ENCODE data around the gene SLC6A18. TPM values are rescaled to one million over a fixed set of nuclear protein-coding genes. Genes with fewer than 3 reads are reported as not detected.

SLC6A18 gene
- total and polyA plus RNA-seq, 7 donors: not detected

DNA sequence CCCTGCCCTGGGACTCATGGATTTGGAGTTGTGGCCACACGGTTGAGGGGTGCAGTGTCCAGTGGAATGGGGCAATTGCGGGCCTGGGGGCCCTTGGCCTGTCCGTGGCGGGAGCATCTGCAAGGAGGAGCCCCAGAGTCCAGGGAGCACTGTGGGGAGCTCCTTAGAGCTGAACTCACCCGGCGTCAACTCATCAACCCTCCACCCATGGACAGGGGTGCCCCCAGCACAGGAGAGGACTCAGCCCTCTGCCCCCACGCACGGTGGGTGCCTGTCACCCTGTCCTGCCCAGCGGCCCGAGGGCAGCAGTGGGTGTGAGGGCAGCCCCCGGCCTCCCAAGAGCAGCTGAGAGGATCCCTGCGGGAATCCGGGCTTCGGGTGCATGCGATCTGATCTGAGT, 550 bp upstream of the SLC6A18 start:
- ATAC-seq (no peak), DNase-seq (no peak)
- TF ChIP-seq, protein P1, sequence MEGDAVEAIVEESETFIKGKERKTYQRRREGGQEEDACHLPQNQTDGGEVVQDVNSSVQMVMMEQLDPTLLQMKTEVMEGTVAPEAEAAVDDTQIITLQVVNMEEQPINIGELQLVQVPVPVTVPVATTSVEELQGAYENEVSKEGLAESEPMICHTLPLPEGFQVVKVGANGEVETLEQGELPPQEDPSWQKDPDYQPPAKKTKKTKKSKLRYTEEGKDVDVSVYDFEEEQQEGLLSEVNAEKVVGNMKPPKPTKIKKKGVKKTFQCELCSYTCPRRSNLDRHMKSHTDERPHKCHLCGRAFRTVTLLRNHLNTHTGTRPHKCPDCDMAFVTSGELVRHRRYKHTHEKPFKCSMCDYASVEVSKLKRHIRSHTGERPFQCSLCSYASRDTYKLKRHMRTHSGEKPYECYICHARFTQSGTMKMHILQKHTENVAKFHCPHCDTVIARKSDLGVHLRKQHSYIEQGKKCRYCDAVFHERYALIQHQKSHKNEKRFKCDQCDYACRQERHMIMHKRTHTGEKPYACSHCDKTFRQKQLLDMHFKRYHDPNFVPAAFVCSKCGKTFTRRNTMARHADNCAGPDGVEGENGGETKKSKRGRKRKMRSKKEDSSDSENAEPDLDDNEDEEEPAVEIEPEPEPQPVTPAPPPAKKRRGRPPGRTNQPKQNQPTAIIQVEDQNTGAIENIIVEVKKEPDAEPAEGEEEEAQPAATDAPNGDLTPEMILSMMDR (IDR thresholded peaks at IDR 0.05): no peak
- Histone ChIP-seq H3K27ac (no peak overlapping the region), H3K4me1 (no peaks in the 10 kb centered on the region), H3K27me3 (ENCODE audit: insufficient read depth in 3 of 3, low read length in 2 of 3) (peaks cover 0 to 24% (median 6%) of the 10 kb centered on the region in 3 donors), H3K36me3 (ENCODE audit: insufficient read depth in 1 of 2, low read depth in 1 of 2) (no peaks in the 10 kb centered on the region), H3K9me3 (no peaks in the 10 kb centered on the region), H3K4me3 (no peak overlapping the region)
- intact Hi-C loops (cut with DNase I): no loop called here
- WGBS, 3 donors: 85 to 90% (median 86%) methylated on average over 13 to 15 of the region's 15 CpGs

DNA sequence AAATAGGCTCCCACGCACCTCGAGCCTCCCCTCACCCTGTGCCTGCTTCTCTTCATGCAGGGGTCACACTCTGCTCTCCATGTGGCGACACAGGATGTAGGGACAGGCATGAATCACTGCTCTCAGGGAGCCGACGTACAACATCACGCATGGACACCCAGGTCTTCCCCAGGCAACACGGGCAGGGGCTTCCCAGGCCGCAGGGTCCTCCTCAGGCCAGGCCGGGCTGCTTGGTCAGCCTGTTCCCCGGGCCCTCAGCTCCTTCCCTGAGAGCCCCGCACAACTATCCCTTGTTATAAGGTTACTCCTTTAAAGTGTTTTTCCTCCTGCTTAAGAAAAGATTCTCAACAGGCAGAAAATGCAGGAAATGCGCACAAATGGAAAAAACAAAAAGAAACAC, 1.1 kb downstream of the SLC6A18 start:
- no peak for ATAC-seq
- no peak for DNase-seq
- 79 to 88% (median 85%) methylated on average over 12 of the region's 12 CpGs for WGBS, 3 donors
- Histone ChIP-seq H3K4me1 (no peaks in the 10 kb centered on the region), H3K36me3 (ENCODE audit: insufficient read depth in 1 of 2, low read depth in 1 of 2) (no peaks in the 10 kb centered on the region), H3K27me3 (ENCODE audit: insufficient read depth in 3 of 3, low read length in 2 of 3) (peaks cover 0 to 14% (median 6%) of the 10 kb centered on the region in 3 donors), H3K27ac (no peak overlapping the region), H3K9me3 (no peaks in the 10 kb centered on the region), H3K4me3 (no peak overlapping the region)
- intact Hi-C loops (cut with DNase I): no loop called here
- TF ChIP-seq, protein P1 (IDR thresholded peaks at IDR 0.05): no peak

DNA sequence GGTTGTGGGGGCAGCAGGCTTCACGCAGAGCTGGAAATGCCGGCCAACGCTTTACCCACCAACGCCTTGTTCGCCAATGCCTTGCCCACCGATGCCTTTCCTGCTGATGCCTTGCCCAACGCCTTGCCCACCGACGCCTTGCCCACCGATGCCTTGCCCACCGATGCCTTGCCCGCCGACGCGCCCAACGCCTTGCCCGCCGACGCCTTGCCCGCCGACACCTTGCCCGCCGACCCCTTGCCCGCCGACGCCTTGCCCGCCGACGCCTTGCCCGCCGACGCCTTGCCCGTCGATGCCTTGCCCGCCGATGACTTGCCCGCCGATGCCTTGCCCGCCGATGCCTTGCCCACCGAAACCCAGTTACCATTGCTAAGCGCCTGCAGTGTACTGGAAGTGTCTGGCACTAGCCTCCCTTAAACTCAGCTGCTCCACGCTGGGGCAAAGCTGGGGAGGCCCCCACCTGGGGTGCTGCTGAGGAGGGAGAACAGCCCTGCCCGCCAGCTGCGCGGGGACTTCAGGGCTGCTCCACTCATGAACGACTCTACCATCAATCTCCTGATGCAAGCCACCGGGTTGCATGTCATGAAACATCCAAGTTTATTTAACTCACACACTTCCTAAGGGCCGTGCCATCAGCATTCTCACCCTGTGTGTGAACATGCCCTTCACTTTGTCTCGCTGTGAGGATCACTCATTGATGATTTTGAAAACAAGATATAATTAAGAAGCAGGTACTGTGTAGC, 1.8 kb downstream of the SLC6A18 start:
- Histone ChIP-seq H3K36me3 (ENCODE audit: insufficient read depth in 1 of 2, low read depth in 1 of 2) (no peaks in the 10 kb centered on the region), H3K9me3 (no peaks in the 10 kb centered on the region), H3K27me3 (ENCODE audit: insufficient read depth in 3 of 3, low read length in 2 of 3) (peaks cover 0 to 14% (median 7%) of the 10 kb centered on the region in 3 donors), H3K4me1 (no peaks in the 10 kb centered on the region), H3K4me3 (no peak overlapping the region), H3K27ac (no peak overlapping the region)
- no peak for DNase-seq
- 73 to 82% (median 78%) methylated on average over 35 to 50 of the region's 50 CpGs for WGBS, 3 donors
- no peak for ATAC-seq
- intact Hi-C loops (cut with DNase I): no loop called here
- TF ChIP-seq, protein P1 (IDR thresholded peaks at IDR 0.05): no peak

DNA sequence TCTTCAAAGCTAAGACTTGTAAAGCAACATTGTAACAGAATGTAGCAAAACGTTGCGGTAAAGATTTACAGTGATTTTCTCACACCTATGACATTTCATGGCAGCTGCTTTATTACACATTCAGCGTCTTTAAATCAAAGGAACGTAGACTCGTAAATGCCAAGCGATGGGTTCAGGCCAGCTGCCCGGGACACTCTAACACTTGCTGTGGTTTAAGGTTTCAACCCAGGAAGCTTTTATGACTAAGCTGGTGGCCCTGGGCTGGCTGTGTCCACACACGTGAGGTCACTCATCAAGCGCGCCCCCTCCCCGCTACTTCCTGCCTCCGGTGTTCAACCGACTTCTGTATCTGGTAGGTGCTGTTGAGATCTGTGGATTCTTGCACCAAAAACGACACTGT, 2.5 kb downstream of the SLC6A18 start:
- ATAC-seq (peak; percentile 51 to 92 (median 88)), DNase-seq (peak in 1 of 2 donors; percentile 67)

More for the DNA sequence above, 2.5 kb downstream of the SLC6A18 start:
- 6 to 7% (median 6%) methylated on average over 14 of the region's 14 CpGs for WGBS, 3 donors
- Histone ChIP-seq H3K27ac (no peak overlapping the region), H3K36me3 (ENCODE audit: insufficient read depth in 1 of 2, low read depth in 1 of 2) (no peaks in the 10 kb centered on the region), H3K27me3 (ENCODE audit: insufficient read depth in 3 of 3, low read length in 2 of 3) (peaks cover 0 to 15% (median 7%) of the 10 kb centered on the region in 3 donors), H3K4me1 (no peaks in the 10 kb centered on the region), H3K4me3 (no peak overlapping the region), H3K9me3 (no peaks in the 10 kb centered on the region)
- intact Hi-C loops (cut with DNase I): no loop called here
- TF ChIP-seq, protein P1 (IDR thresholded peaks at IDR 0.05): no peak
